ENCODE data around the gene RAC2. TPM values are rescaled to one million over a fixed set of nuclear protein-coding genes. Genes with fewer than 3 reads are reported as not detected.

RAC2 gene
- total and polyA plus RNA-seq, 2 of the 8 experiments (the other 6 are each of a cell fraction or from before 2014, with no cell fraction given): 2.3 to 4.3 TPM

DNA sequence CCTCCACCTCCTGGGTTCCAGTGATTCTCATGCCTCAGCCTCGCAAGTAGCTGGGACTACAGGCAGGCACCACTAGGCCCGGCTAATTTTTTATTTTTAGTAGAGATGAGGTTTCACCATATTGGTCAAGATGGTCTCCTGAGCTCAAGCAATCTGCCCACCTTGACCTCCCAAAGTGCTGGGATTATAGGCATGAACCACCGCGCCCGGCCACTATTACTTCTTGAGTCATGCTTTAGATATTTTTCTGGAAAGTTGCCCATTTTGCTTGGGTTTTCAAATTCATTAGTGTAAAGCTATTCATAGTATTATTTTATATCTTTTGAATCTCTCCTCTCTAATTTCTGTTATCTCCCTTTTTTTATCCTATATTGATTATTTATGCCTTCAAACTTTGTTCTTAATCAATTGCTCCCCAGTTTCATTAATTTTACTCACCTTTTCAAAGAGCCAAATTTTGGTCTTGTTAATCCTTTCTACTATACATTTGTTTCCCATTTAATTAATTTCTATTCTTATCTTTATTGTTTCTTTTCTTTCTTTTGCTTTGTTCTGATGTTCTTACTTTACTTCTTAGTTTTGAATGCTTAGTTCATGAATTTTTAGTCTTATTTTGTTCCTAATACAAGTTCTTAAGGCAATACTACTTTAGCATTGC, 10.3 kb upstream of the RAC2 start:
- ChIA-PET POLR2A (ENCODE audit: partially characterized antibody) (no interaction called here), CTCF (ENCODE audit: partially characterized antibody) (interaction anchor here (1.1 kb wide), 1 partner anchor 139 kb away, joined by 3 read pairs; no protein-coding TSS in a partner anchor)
- no peak overlapping the region for H4K91ac ChIP-seq (replicated peaks; ENCODE audit: insufficient read length, low read length)
- H3K27me3 ChIP-seq (replicated peaks in 1 of 4; ENCODE audit: control insufficient read depth in 3 of 4, extremely low read depth in 1 of 4, insufficient read depth in 3 of 4, low read length in 3 of 4): no peaks in the 10 kb centered on the region
- no peak overlapping the region for H3K9ac ChIP-seq (replicated peaks in 1 of 4; ENCODE audit: extremely low read depth in 1 of 4, low read depth in 3 of 4, low read length in 3 of 4)
- no peak overlapping the region for H3K4ac ChIP-seq (replicated peaks; ENCODE audit: insufficient read length, low read depth, low read length)
- H2AK5ac ChIP-seq (ENCODE audit: low read depth, low read length): no peak overlapping the region
- no peak overlapping the region for H3K56ac ChIP-seq (replicated peaks; ENCODE audit: insufficient read length, low read depth, low read length)
- H3K4me3 ChIP-seq (ENCODE audit: extremely low read depth in 1 of 4, insufficient read depth in 2 of 4, low read depth in 3 of 4, low read length in 4 of 4): no peak overlapping the region
- H3K4me1 ChIP-seq (replicated peaks in 1 of 4; ENCODE audit: control insufficient read depth in 3 of 4, insufficient read depth in 4 of 4, low read length in 3 of 4): peaks cover 2 to 6% (median 5%) of the 10 kb centered on the region in 4 experiments; a peak in 5 of 7 replicates
- H2BK15ac ChIP-seq (ENCODE audit: low read length): no peak overlapping the region
- H3K23ac ChIP-seq (ENCODE audit: insufficient read length): no peak overlapping the region
- DNase-seq (ENCODE audit: low read depth in 1 of 2, low spot score in 2 of 2) (no peak), FAIRE-seq (no peak)
- no peak overlapping the region for H2BK120ac ChIP-seq (replicated peaks; ENCODE audit: low read depth, low read length)
- no peak overlapping the region for H2AFZ ChIP-seq (ENCODE audit: low read length)
- no peaks in the 10 kb centered on the region for H3K79me1 ChIP-seq (ENCODE audit: low read depth, low read length)
- H3K23me2 ChIP-seq (ENCODE audit: low read depth, low read length): no peaks in the 10 kb centered on the region; the same call in 1 of the 2 replicates
- no peak overlapping the region for H2BK12ac ChIP-seq (ENCODE audit: low read depth, low read length)
- H3K18ac ChIP-seq (ENCODE audit: extremely low read depth, low read length): no peak overlapping the region
- WGBS, 2 experiments (ENCODE audit: extremely low coverage in 1 of 2, insufficient coverage in 1 of 2, insufficient read length in 1 of 2, insufficient replicate concordance in 2 of 2, low coverage in 1 of 2, low lambda C conversion rate in 2 of 2, missing lambda C conversion rate in 1 of 2): 87% methylated on average over 5 of the region's 5 CpGs; no CpG with 5 or more reads in 1 of the 2 experiments
- no peak overlapping the region for H3K4me2 ChIP-seq (ENCODE audit: insufficient read depth in 1 of 2, low read depth in 2 of 2, low read length in 2 of 2)
- H4K8ac ChIP-seq (ENCODE audit: extremely low read depth, insufficient read depth, low read length): no peak overlapping the region
- no peak overlapping the region for H2BK20ac ChIP-seq (ENCODE audit: low read length)
- H3K79me2 ChIP-seq (ENCODE audit: control insufficient read depth in 1 of 2, insufficient read depth in 2 of 2, low read length in 2 of 2): no peaks in the 10 kb centered on the region
- no peak overlapping the region for H3K14ac ChIP-seq (ENCODE audit: insufficient read length)
- no peak overlapping the region for H2BK5ac ChIP-seq (ENCODE audit: low read depth, low read length)
- no peak overlapping the region for H4K5ac ChIP-seq (ENCODE audit: insufficient read length, low read depth, low read length)
- no peak overlapping the region for H3K27ac ChIP-seq (ENCODE audit: low read depth, low read length)
- H3K36me3 ChIP-seq (ENCODE audit: control insufficient read depth in 2 of 4, insufficient read depth in 4 of 4, low read length in 3 of 4): no peaks in the 10 kb centered on the region
- no peaks in the 10 kb centered on the region for H3K9me3 ChIP-seq (ENCODE audit: insufficient read depth in 2 of 2, low read depth in 1 of 2, low read length in 1 of 2)
- H4K20me1 ChIP-seq (replicated peaks in 1 of 2; ENCODE audit: control insufficient read depth in 1 of 2, insufficient read depth in 2 of 2, low read length in 2 of 2): no peaks in the 10 kb centered on the region
- TF ChIP-seq CHD2 (IDR thresholded peaks at IDR 0.05; ENCODE audit: low read length): no peak
- no peak for TF ChIP-seq RBBP5 (IDR thresholded peaks at IDR 0.05; ENCODE audit: borderline replicate concordance, low read depth, low read length)
- no peak for TF ChIP-seq KDM5A (IDR thresholded peaks at IDR 0.05; ENCODE audit: low read length)
- TF ChIP-seq CHD1 (IDR thresholded peaks at IDR 0.05; ENCODE audit: low read depth, low read length): no peak
- TF ChIP-seq ZNF274 (IDR thresholded peaks at IDR 0.05; ENCODE audit: borderline replicate concordance, extremely low read depth, low read length): no peak
- no peak for TF ChIP-seq EP300 (IDR thresholded peaks at IDR 0.05; ENCODE audit: borderline replicate concordance in 1 of 2, low read depth in 2 of 2, low read length in 2 of 2)
- TF ChIP-seq RXRA (IDR thresholded peaks at IDR 0.05; ENCODE audit: insufficient read depth, low read depth, low read length): no peak
- TF ChIP-seq, protein P1, sequence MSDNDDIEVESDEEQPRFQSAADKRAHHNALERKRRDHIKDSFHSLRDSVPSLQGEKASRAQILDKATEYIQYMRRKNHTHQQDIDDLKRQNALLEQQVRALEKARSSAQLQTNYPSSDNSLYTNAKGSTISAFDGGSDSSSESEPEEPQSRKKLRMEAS (IDR thresholded peaks at IDR 0.05): no peak
- no peak for TF ChIP-seq YY1 (IDR thresholded peaks at IDR 0.05; ENCODE audit: low read depth, low read length)
- TF ChIP-seq, protein P2, sequence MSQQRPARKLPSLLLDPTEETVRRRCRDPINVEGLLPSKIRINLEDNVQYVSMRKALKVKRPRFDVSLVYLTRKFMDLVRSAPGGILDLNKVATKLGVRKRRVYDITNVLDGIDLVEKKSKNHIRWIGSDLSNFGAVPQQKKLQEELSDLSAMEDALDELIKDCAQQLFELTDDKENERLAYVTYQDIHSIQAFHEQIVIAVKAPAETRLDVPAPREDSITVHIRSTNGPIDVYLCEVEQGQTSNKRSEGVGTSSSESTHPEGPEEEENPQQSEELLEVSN (IDR thresholded peaks at IDR 0.05): no peak
- no peak for TF ChIP-seq ASH2L (IDR thresholded peaks at IDR 0.05; ENCODE audit: low read length)
- TF ChIP-seq NANOG (IDR thresholded peaks at IDR 0.05; ENCODE audit: insufficient read depth, low read depth, low read length, poor library complexity, severe bottlenecking): no peak
- no peak for TF ChIP-seq CEBPB (IDR thresholded peaks at IDR 0.05; ENCODE audit: low read depth, low read length)
